ENCODE results near the gene KDM4E.

DNA sequence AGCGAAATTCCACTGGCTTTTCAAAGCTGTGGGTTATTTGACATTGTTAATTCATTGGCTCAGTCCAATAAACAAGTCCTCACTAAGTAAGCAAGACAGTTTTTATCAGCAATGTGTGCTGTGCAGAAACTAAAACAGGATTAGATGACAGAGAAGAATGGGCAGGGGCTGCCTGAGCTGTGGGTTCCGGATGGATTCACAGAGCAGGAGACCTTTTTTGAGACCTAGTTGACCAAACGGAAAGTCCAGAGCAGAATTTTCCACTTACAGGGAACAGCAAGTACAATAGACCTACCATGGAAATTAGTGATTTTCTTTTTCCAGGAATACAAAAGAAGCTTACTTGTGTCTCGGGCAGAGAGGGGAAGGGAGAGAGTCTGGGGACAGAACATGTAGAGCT is 19.0 kb downstream of the KDM4E start:
- TF ChIP-seq, protein P1, sequence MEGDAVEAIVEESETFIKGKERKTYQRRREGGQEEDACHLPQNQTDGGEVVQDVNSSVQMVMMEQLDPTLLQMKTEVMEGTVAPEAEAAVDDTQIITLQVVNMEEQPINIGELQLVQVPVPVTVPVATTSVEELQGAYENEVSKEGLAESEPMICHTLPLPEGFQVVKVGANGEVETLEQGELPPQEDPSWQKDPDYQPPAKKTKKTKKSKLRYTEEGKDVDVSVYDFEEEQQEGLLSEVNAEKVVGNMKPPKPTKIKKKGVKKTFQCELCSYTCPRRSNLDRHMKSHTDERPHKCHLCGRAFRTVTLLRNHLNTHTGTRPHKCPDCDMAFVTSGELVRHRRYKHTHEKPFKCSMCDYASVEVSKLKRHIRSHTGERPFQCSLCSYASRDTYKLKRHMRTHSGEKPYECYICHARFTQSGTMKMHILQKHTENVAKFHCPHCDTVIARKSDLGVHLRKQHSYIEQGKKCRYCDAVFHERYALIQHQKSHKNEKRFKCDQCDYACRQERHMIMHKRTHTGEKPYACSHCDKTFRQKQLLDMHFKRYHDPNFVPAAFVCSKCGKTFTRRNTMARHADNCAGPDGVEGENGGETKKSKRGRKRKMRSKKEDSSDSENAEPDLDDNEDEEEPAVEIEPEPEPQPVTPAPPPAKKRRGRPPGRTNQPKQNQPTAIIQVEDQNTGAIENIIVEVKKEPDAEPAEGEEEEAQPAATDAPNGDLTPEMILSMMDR (conservative IDR thresholded peaks at IDR 0.05; ENCODE audit: low read depth, low read length), result no peak
- no peak for TF ChIP-seq EZH2 (IDR thresholded peaks at IDR 0.05; ENCODE audit: low read length, unreplicated experiment)
- no peak for TF ChIP-seq EZH2phosphoT487 (IDR thresholded peaks at IDR 0.05; ENCODE audit: borderline replicate concordance, low read length)
